C4-2B (cell line): ENCODE results near the gene ELMO2.

Source experiments
- H3K27ac ChIP-seq: fragments of 450-650 bp; 2 replicates; pipeline ENCODE4 v1.5.1; 2017
- ZFX ChIP-seq: fragments of 450-650 bp; IDR thresholded peaks from 2 replicates; pipeline ENCODE4 v1.6.1; 2017
- TF ChIP-seq, protein P1 (sequence below): fragments of 450-650 bp; conservative IDR thresholded peaks from 2 replicates; pipeline ENCODE4 v1.5.1; 2017; ENCODE audit warnings: mild to moderate bottlenecking

The ELMO2 gene

DNA sequence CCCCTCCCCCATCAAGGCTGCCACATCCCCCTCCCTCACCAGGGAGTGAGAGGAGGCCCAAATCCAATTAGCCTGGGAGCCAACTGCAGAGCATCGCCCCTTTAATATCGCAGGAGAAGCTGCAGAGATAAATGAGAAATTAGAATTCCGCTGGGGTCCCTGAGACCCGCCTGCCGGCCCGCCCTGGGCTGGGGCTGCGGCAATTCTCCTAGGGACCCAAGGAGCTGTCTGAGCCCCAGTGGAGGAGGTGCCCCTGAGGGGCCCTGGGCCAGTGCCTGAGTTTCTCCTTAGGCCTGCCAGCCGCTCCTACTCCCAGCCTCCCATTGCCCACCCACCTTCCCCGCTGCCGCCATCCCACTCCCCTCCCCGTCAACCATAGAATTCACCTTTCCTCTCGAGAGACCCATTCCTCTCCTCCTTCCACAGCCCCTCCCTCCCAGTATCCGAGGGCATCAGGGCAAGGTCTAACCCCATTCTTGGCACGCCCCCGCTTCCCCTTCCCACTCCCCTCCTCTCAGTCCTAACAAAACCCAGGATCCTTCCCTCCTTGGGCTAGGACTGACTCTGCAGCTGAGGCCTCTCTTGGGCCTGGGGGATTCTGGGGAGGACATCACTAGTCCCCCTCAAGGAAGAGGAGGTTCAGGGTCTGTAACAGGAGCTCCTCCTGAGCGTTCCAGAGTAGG, 78.1 kb downstream of the ELMO2 start:
- TF ChIP-seq ZFX = no peak
- TF ChIP-seq, protein P1, sequence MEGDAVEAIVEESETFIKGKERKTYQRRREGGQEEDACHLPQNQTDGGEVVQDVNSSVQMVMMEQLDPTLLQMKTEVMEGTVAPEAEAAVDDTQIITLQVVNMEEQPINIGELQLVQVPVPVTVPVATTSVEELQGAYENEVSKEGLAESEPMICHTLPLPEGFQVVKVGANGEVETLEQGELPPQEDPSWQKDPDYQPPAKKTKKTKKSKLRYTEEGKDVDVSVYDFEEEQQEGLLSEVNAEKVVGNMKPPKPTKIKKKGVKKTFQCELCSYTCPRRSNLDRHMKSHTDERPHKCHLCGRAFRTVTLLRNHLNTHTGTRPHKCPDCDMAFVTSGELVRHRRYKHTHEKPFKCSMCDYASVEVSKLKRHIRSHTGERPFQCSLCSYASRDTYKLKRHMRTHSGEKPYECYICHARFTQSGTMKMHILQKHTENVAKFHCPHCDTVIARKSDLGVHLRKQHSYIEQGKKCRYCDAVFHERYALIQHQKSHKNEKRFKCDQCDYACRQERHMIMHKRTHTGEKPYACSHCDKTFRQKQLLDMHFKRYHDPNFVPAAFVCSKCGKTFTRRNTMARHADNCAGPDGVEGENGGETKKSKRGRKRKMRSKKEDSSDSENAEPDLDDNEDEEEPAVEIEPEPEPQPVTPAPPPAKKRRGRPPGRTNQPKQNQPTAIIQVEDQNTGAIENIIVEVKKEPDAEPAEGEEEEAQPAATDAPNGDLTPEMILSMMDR = no peak
- no peak overlapping the region for H3K27ac ChIP-seq

DNA sequence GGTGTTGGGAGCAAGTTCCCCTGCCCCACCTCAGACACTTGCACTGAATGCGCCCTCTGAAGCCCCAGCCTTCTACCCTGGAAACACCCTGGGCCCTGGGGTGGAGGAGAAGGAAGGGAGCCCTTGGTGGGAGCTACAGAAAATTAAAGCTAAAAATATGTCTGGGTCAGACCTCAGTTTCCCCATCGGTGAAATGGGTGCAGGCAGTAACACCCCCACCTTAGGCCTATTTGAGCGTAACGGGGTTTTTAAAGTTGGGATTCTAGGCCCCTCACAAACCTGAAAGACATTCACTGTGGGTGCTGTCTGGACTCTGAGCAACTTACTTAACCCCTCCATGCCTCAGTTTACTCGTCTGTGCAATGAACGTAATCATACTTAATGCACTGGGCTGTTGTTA, 78.9 kb downstream of the ELMO2 start:
- H3K27ac ChIP-seq = no peak overlapping the region
- no peak for TF ChIP-seq ZFX
- TF ChIP-seq, protein P1 = no peak

DNA sequence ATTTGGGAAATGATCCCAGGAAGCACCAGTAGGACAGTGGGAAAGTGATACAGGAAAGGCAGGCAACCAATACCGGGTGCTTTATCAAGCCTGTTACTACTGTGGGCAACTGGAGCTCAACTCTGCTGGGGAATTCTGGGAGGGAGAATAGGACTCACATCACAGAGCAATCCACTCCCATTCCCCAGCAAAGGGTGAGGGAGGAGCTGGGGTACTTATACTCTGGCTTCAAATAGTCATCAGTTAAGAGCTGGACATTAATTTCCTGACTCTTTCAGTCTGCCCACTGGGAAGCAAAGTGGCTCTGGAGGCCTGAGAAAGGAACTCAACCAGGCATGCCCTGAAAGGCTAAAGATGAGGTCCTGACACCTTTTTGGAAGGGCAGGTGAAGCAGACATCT, 80.6 kb downstream of the ELMO2 start:
- H3K27ac ChIP-seq = no peak overlapping the region
- TF ChIP-seq, protein P1 = no peak
- no peak for TF ChIP-seq ZFX

DNA sequence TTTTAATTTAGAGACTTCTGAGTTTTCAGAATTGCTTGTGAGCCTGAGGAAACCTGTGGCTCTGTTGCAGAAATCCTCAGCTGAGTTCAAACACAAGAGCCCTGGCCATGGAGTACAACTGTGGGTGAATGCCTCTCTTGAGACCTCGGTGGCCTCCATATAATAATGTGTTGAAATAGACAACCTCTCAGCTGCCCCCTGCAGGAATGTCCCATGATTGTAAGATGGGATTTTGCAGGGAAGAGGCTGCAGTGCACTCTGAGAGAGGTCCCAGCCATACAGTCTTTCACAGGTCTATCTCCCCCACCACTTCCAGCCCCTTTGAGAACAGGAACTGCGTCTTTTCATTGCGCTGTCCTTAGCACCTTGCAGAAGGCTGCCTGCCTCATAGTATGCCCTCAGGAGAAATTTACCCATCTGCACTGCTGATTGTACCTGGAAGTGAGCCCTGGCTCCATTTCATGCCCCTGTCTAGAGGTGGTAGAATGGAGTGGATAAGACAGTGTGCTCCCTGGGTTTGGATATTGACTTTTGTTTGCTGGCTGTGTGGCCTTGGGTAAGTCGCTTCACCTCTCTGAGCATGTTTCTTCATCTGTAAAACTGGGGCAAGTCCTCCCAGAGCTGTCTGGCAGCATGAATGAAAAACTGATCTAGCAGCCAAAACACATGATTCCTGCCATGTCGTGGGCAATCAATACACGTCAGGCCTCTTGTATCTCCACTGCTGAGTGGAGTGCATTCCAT, 81.3 kb downstream of the ELMO2 start:
- TF ChIP-seq ZFX = no peak
- TF ChIP-seq, protein P1 = peak; percentile 74
- no peak overlapping the region for H3K27ac ChIP-seq

DNA sequence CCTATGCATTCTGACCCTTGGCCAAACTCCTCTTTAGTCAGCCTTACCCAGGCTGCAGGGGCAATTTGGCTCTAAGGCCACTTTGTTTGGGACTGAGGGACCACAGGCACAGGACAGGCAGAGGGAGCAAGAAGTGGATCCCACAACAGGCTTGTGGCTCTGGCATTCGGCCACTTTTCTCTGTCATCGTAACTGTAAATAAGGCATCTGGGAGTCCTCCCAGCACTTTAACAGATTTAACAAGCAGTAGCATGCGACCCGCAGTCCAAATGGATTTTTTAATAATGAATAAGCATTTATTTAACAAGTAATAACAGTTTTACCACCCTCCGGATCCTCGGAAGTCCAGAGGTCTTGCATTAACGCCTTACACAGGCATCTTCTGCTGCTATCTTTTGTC, 82.0 kb downstream of the ELMO2 start:
- H3K27ac ChIP-seq = no peak overlapping the region
- TF ChIP-seq ZFX = no peak
- TF ChIP-seq, protein P1 = no peak

DNA sequence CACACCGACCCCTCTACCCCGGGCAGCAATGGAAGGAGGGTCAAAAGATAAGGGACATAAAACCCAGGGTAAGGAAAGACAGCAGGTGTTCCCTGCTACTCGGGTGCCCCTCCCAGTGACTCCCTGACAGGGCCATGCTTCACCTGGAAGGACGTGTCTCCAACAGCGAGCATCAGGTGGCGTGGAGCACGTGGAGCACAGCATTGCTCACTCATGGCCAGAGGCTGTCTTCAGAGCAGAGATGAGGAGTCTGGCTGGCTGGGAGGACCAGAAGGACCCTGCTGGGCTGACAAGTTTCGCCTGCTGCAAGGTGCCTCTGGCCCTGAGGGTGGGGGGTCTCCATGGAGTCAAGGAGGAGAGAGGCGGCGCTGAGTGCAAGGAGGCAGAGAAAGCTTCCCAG, 82.9 kb downstream of the ELMO2 start:
- H3K27ac ChIP-seq = no peak overlapping the region
- no peak for TF ChIP-seq ZFX
- TF ChIP-seq, protein P1 = no peak

DNA sequence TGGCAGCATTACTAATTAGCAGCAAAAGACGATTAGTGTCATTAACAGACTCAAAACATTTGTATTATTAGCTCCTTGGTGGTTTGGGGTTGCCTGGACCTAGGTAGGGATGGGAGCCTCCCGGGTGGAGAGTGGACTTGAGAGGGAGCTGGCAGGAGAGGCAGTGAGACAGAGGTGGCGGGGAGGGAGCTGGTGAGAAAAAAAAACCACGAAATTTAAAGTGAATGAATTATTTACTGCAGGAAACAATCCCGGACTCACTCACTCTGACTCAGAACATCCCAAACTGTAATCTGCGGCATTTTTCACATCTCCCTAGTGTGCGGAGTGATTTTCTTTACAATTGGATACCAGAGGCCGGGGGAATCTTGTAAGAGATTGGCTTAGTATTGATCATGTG, 83.8 kb downstream of the ELMO2 start:
- H3K27ac ChIP-seq = no peak overlapping the region
- TF ChIP-seq, protein P1 = no peak
- no peak for TF ChIP-seq ZFX
